Right lobe of liver (tissue), 6 donors: ENCODE data around the gene ICA1. TPM values are rescaled to one million over a fixed set of nuclear protein-coding genes. Genes with fewer than 3 reads are reported as not detected.

ENCODE experiments used
- ATAC-seq, 4 donors: fragments of 200-7000 bp; cut with Tn5 transposase; one replicate each; pipeline ENCODE4 v1.9.1; 2020; ENCODE audit warnings: mild to moderate bottlenecking in 4 of 4, moderate library complexity in 4 of 4
- DNase-seq, 3 donors: peaks; one replicate each; pipeline ENCODE4 v3.0.0-alpha.2; 2020
- H3K27ac ChIP-seq, 3 donors: fragments of 200-600 bp; one replicate each; pipeline ENCODE4 v1.8.0; 2022
- H3K27me3 ChIP-seq, 2 donors: fragments of 200-600 bp; one replicate each; pipeline ENCODE4 v1.8.0; 2022
- H3K36me3 ChIP-seq, 4 donors: fragments of 200-600 bp; sonication (generic) in 1 of 4; one replicate each; pipeline versions ENCODE4 v1.5.1 to v1.8.0; 2017 to 2022; ENCODE audit warnings: control low read depth in 1 of 4
- H3K4me1 ChIP-seq, 4 donors: fragments of 200-600 bp; sonication (generic) in 1 of 4; one replicate each; pipeline versions ENCODE4 v1.5.1 to v1.8.0; 2017 to 2022; ENCODE audit warnings: control low read depth in 1 of 4
- H3K4me3 ChIP-seq, 3 donors: fragments of 200-600 bp; one replicate each; pipeline ENCODE4 v1.8.0; 2022
- H3K9me3 ChIP-seq, 4 donors: fragments of 200-600 bp; sonication (generic) in 1 of 4; one replicate each; pipeline versions ENCODE4 v1.5.1 to v1.8.0; 2017 to 2022; ENCODE audit warnings: control low read depth in 1 of 4
- CTCF ChIP-seq, 4 donors: fragments of 200-600 bp in 3 of 4; fragments of 450-650 bp in 1 of 4; IDR thresholded peaks; one replicate each; pipeline versions ENCODE4 v1.5.1 to v1.8.0; 2016 to 2022; ENCODE audit warnings: antibody characterized with exemption in 4 of 4, mild to moderate bottlenecking in 2 of 4
- POLR2A ChIP-seq: fragments of 450-650 bp; IDR thresholded peaks from one replicate; pipeline ENCODE4 v1.6.1; 2017; ENCODE audit warnings: antibody characterized with exemption, mild to moderate bottlenecking
- WGBS: methylation state at CpG from one replicate; pipeline ENCODE4 v1.1.6; 2018; ENCODE audit warnings: low coverage, low lambda C conversion rate; ENCODE audit not compliant: insufficient coverage; ENCODE audit errors: missing lambda C conversion rate; 5-methylcytosine and 5-hydroxymethylcytosine counted together
- intact Hi-C, 2 donors: fragments of 100-400 bp; cut with DNase I; formaldehyde crosslinking; loops; one replicate each; pipeline versions ENCODE4 v1.11.2 to v1.14.1; 2022
- total RNA-seq, 6 experiments: library from RNA; depleted of rRNA in 2 of 6; stranded (reverse); fragments of >200 nt in 2 of 6; fragmentation: NEBNext Ultra II Directional in 3 of 6; extraction: Animal tissue kit (Norgen Biotek cat#: 25700) in 3 of 6; gene quantifications; one replicate each; pipeline versions ENCODE4 v1.1.0 to v1.2.4, GENCODE V29; 2016 to 2023
- donor health status: DM: no; HTN: yes; CAD: no.
- donor health status: DM: no; HTN: no; CAD: no.
- donor health status: DM: no; HTN: no; CAD: no.
- donor health status: DM: no; HTN: yes; CAD: no.
- donor health status: DM: no; HTN: yes; CAD: no.

ICA1 gene
- total RNA-seq, 6 experiments from 2014 or later, result 0.95 to 15.0 (median 7.3) TPM

DNA sequence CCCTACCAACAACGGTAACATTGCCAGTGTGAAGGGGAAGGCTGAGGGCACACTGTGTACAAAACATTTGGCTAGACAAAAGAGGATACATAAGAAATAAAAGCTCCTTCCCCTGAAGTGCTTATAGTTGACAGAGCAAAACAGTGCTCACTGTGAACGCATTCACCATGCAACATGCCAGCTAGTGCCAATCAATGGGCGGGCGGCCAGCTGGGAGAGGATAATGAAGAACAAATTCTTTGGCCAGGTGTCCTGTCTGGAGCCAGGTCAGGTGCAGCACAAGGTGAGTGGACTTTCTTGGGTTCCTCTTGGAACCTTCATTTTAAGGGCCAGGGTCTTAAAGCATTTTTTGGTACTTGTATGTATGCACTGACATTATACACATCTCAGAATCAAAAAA is 106.1 kb downstream of the ICA1 start:
- 34% methylated on average over 4 of the region's 4 CpGs for WGBS

GRCh38 chr7:8154272-8154671 is 107.7 kb downstream of the ICA1 start:
- Histone ChIP-seq H3K4me1 (peaks cover 0 to 41% (median 8%) of the 10 kb centered on the region in 4 donors), H3K4me3 (no peak overlapping the region), H3K36me3 (no peaks in the 10 kb centered on the region), H3K9me3 (no peaks in the 10 kb centered on the region), H3K27me3 (no peaks in the 10 kb centered on the region), H3K27ac (no peak overlapping the region)
- intact Hi-C loops, result no loop called here
- ATAC-seq (peak; percentile 77 to 82 (median 79)), DNase-seq (no peak)
- no peak for TF ChIP-seq POLR2A
- no peak for TF ChIP-seq CTCF (IDR thresholded peaks at IDR 0.05)
- WGBS, result 26% methylated on average over 2 of the region's 2 CpGs

More for the DNA sequence above, 106.1 kb downstream of the ICA1 start:
- TF ChIP-seq CTCF (IDR thresholded peaks at IDR 0.05), result no peak
- TF ChIP-seq POLR2A, result no peak
- H3K4me1 ChIP-seq, result peaks cover 0 to 41% (median 7%) of the 10 kb centered on the region in 4 donors
- DNase-seq, result peak; percentile 69 to 89 (median 88)
- peak; percentile 72 to 86 (median 79) for ATAC-seq
- intact Hi-C loops, result no loop called here
- H3K27ac ChIP-seq, result no peak overlapping the region
- H3K4me3 ChIP-seq, result no peak overlapping the region
- no peaks in the 10 kb centered on the region for H3K27me3 ChIP-seq
- no peaks in the 10 kb centered on the region for H3K9me3 ChIP-seq
- H3K36me3 ChIP-seq, result no peaks in the 10 kb centered on the region

GRCh38 chr7:8152489-8153192 is 109.3 kb downstream of the ICA1 start:
- TF ChIP-seq POLR2A (no peak), CTCF (IDR thresholded peaks at IDR 0.05) (no peak)
- Histone ChIP-seq H3K9me3 (no peaks in the 10 kb centered on the region), H3K27ac (no peak overlapping the region), H3K36me3 (no peaks in the 10 kb centered on the region), H3K4me3 (no peak overlapping the region), H3K27me3 (no peaks in the 10 kb centered on the region), H3K4me1 (peaks cover 0 to 38% (median 8%) of the 10 kb centered on the region in 4 donors)
- ATAC-seq (peak in 1 of 4 donors; percentile 24), DNase-seq (no peak)
- intact Hi-C loops, result no loop called here
- WGBS, result 81% methylated on average over 4 of the region's 4 CpGs

GRCh38 chr7:8151161-8151725 is 110.7 kb downstream of the ICA1 start:
- Histone ChIP-seq H3K27ac (no peak overlapping the region), H3K36me3 (no peaks in the 10 kb centered on the region), H3K27me3 (no peaks in the 10 kb centered on the region), H3K4me1 (peaks cover 0 to 24% (median 5%) of the 10 kb centered on the region in 4 donors), H3K4me3 (no peak overlapping the region), H3K9me3 (no peaks in the 10 kb centered on the region)
- no peak for ATAC-seq
- DNase-seq, result no peak
- WGBS, result 95% methylated on average over 7 of the region's 7 CpGs
- TF ChIP-seq CTCF (IDR thresholded peaks at IDR 0.05) (no peak), POLR2A (no peak)
- intact Hi-C loops, result no loop called here
